Measurements from ENCODE around the gene FAM193A.
"Not testable (repeated sequence)": the region's sequence is repeated elsewhere in the genome, so short reads cannot be mapped to it uniquely, and the experiment has no call there.

GRCh38 chr4:2514944-2515343, 21.5 kb upstream of the FAM193A start:
- not testable (repeated sequence) for TF ChIP-seq ZNF565 (CRISPR knock-in tag; conservative IDR thresholded peaks at IDR 0.05; ENCODE audit: low read depth); TOX (CRISPR knock-in tag; IDR thresholded peaks at IDR 0.05; ENCODE audit: borderline replicate concordance); SNAI2 (CRISPR knock-in tag; IDR thresholded peaks at IDR 0.05); RARB (CRISPR knock-in tag; IDR thresholded peaks at IDR 0.05); PATZ1 (CRISPR knock-in tag; IDR thresholded peaks at IDR 0.05; ENCODE audit: borderline replicate concordance); ZFP3 (CRISPR knock-in tag; IDR thresholded peaks at IDR 0.05); ZNF70 (CRISPR knock-in tag; IDR thresholded peaks at IDR 0.05); ARNTL (CRISPR knock-in tag; IDR thresholded peaks at IDR 0.05; ENCODE audit: borderline replicate concordance, low read depth); ESRRG (CRISPR knock-in tag; IDR thresholded peaks at IDR 0.05); GLIS3 (CRISPR knock-in tag; IDR thresholded peaks at IDR 0.05)
- TF ChIP-seq, protein P1, sequence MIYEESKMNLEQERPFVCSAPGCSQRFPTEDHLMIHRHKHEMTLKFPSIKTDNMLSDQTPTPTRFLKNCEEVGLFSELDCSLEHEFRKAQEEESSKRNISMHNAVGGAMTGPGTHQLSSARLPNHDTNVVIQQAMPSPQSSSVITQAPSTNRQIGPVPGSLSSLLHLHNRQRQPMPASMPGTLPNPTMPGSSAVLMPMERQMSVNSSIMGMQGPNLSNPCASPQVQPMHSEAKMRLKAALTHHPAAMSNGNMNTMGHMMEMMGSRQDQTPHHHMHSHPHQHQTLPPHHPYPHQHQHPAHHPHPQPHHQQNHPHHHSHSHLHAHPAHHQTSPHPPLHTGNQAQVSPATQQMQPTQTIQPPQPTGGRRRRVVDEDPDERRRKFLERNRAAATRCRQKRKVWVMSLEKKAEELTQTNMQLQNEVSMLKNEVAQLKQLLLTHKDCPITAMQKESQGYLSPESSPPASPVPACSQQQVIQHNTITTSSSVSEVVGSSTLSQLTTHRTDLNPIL (CRISPR knock-in tag; IDR thresholded peaks at IDR 0.05; ENCODE audit: low read depth) = not testable (repeated sequence)
